Ovary (tissue), 9 donors: ENCODE measurements around the gene EPM2A. TPM values are rescaled to one million over a fixed set of nuclear protein-coding genes. Genes with fewer than 3 reads are reported as not detected.

ENCODE experiments used
- DNase-seq, 5 donors: peaks; one replicate each; pipeline ENCODE4 v3.0.0-alpha.2; 2019 to 2020
- H3K27ac ChIP-seq, 2 donors: fragments of 200-600 bp; one replicate each; pipeline versions ENCODE4 v1.5.1 to v1.8.0; 2019 to 2022
- H3K27me3 ChIP-seq: fragments of 200-600 bp; one replicate; pipeline ENCODE4 v1.8.0; 2022
- H3K36me3 ChIP-seq: fragments of 200-600 bp; sonication (generic); one replicate; pipeline ENCODE4 v1.5.1; 2019
- H3K4me1 ChIP-seq: one replicate; pipeline ENCODE4 v1.8.1; 2013; ENCODE audit warnings: mild to moderate bottlenecking, moderate library complexity; ENCODE audit not compliant: insufficient read depth
- H3K4me3 ChIP-seq: fragments of 200-600 bp; sonication (generic); one replicate; pipeline ENCODE4 v1.5.1; 2017
- H3K9me3 ChIP-seq, 2 donors: fragments of 200-600 bp in 1 of 2; sonication (generic) in 1 of 2; one replicate each; pipeline versions ENCODE4 v1.5.1 to v1.8.1; 2013 to 2019; ENCODE audit warnings: mild to moderate bottlenecking in 1 of 2, moderate library complexity in 1 of 2
- EP300 ChIP-seq: sonication (generic); formaldehyde crosslinking; IDR thresholded peaks from one replicate; pipeline ENCODE4 v1.6.1; 2017; ENCODE audit warnings: antibody characterized with exemption
- POLR2A ChIP-seq: fragments of 450-650 bp; IDR thresholded peaks from one replicate; pipeline ENCODE4 v1.6.1; 2017; ENCODE audit warnings: antibody characterized with exemption, mild to moderate bottlenecking, moderate library complexity
- WGBS, 3 donors: extraction: QIAGEN DNeasy Blood & Tissue Kit in 1 of 3; methylation state at CpG; one replicate each; pipeline versions ENCODE4 v1.1.5 to v1.1.7; 2013 to 2017; 5-methylcytosine and 5-hydroxymethylcytosine counted together
- intact Hi-C, 4 donors: fragments of 100-400 bp; cut with DNase I; formaldehyde crosslinking; loops; one replicate each; pipeline versions ENCODE4 v1.11.0 to v1.15.1; 2022 to 2023
- polyA plus RNA-seq, 2 donors: library from polyadenylated mRNA; stranded (reverse); fragments of 200-250 nt in 1 of 2; fragments of 350-450 nt in 1 of 2; fragmentation: Illumina TruSeq in 1 of 2; extraction: RNeasy Lipid Tissue Mini Kit (QIAGEN cat#74804) in 1 of 2; gene quantifications; one replicate each; pipeline ENCODE4 v1.2.3, GENCODE V29; 2013 to 2014
- total RNA-seq, 7 donors: library from RNA; depleted of rRNA in 2 of 7; stranded (reverse); fragments of >200 nt in 2 of 7; fragmentation: NEBNext Ultra II Directional in 3 of 7; extraction: Animal tissue kit (Norgen Biotek cat#: 25700) in 3 of 7; gene quantifications; one replicate each; pipeline versions ENCODE4 v1.1.0 to v1.2.4, GENCODE V29; 2016 to 2023
- TF ChIP-seq, protein P1 (sequence below), 3 donors: fragments of 450-650 bp in 2 of 3; fragments of 200-600 bp in 1 of 3; IDR thresholded peaks; one replicate each; pipeline versions ENCODE4 v1.5.1 to v1.8.0; 2016 to 2022; ENCODE audit warnings: antibody characterized with exemption in 3 of 3, mild to moderate bottlenecking in 1 of 3
- donor health status: DM: no; HTN: no; CAD: no; lungs with moderate emphysema.
- donor health status: DM: no; HTN: no; CAD: no.
- donor health status: Bipolar disorder and iron deficiency.
- donor health status: DM: yes; HTN: yes; CAD: no.
- donor health status: DM: no; HTN: no; CAD: no.
- donor health status: DM: yes; HTN: yes; CAD: no.

EPM2A gene
- total and polyA plus RNA-seq, 9 donors, result 6.0 to 23.9 (median 17.5) TPM

DNA sequence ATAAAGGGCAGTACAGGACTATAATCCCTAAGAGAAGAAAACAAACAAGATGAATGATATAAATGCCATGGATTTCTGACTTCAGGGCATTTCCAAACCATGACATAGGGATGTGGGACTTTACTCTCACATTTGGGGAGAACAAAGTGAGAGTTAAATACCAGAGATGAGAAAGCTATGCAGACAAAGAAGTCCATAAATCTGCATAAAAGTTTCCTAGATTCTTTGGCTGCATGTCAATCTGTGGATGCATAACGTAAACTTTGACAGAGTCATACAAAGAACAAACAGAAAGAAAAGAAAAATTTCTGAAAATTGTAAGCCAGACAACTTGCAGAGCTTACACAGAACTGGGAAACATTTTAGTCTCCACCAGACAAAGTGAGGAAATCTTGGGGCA, 11.7 kb downstream of the EPM2A start:
- TF ChIP-seq POLR2A (no peak), EP300 (no peak)
- TF ChIP-seq, protein P1, sequence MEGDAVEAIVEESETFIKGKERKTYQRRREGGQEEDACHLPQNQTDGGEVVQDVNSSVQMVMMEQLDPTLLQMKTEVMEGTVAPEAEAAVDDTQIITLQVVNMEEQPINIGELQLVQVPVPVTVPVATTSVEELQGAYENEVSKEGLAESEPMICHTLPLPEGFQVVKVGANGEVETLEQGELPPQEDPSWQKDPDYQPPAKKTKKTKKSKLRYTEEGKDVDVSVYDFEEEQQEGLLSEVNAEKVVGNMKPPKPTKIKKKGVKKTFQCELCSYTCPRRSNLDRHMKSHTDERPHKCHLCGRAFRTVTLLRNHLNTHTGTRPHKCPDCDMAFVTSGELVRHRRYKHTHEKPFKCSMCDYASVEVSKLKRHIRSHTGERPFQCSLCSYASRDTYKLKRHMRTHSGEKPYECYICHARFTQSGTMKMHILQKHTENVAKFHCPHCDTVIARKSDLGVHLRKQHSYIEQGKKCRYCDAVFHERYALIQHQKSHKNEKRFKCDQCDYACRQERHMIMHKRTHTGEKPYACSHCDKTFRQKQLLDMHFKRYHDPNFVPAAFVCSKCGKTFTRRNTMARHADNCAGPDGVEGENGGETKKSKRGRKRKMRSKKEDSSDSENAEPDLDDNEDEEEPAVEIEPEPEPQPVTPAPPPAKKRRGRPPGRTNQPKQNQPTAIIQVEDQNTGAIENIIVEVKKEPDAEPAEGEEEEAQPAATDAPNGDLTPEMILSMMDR (IDR thresholded peaks at IDR 0.05), result no peak
- Histone ChIP-seq H3K27ac (no peak overlapping the region), H3K4me3 (no peak overlapping the region), H3K4me1 (no peaks in the 10 kb centered on the region), H3K36me3 (no peaks in the 10 kb centered on the region), H3K9me3 (peaks cover 0 to under 1% of the 10 kb centered on the region in 2 donors), H3K27me3 (no peaks in the 10 kb centered on the region)
- 73 to 81% (median 80%) methylated on average over 1 of the region's 1 CpG for WGBS, 3 donors
- DNase-seq, result no peak
- intact Hi-C loops, result no loop called here

DNA sequence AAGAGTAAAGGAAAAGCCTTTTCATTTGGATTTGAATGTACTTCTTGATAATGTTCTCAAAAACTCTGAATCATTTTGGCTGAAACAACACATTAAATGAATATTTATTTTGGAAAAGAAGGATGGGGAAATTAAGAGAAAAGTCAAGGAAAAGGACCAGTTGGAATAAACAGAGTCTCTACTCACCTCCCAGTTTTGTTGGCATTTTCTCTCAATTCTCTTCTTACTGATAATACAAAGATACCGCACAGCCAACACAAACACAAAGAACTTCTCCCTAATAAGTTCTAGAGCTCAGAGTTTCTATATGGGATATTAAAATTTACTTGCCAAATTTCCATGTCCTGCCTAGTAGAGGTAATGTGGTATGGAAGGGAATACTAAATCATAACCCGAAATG, 13.1 kb downstream of the EPM2A start:
- no peaks in the 10 kb centered on the region for H3K9me3 ChIP-seq
- H3K27ac ChIP-seq, result no peak overlapping the region
- H3K27me3 ChIP-seq, result no peaks in the 10 kb centered on the region
- WGBS, 3 donors, result 94 to 98% (median 94%) methylated on average over 2 of the region's 2 CpGs
- H3K4me3 ChIP-seq, result no peak overlapping the region
- intact Hi-C loops, result no loop called here
- no peaks in the 10 kb centered on the region for H3K4me1 ChIP-seq
- DNase-seq, result no peak
- no peaks in the 10 kb centered on the region for H3K36me3 ChIP-seq
- TF ChIP-seq, protein P1 (IDR thresholded peaks at IDR 0.05), result no peak
- TF ChIP-seq EP300 (no peak), POLR2A (no peak)

DNA sequence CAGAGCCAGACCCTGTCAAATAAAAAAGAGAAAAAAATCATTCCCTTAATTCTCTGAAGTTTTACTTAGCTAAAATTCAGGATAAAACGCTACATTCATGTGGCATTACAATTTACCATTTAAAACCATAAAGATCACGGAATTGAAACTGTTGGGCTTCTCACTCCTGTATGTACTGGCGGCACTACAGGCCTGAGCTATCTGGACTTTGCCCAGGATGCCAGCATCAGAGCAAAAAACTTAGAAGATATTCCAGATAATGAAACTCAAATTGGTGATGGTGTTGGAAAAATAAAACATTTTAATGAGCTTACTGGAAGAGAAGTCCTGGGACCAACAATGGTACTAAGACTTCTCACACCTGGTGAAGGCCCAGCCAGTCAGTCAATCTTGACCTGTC, 14.2 kb downstream of the EPM2A start:
- no peaks in the 10 kb centered on the region for H3K36me3 ChIP-seq
- WGBS, 3 donors, result 96 to 98% (median 98%) methylated on average over 3 of the region's 3 CpGs
- H3K4me3 ChIP-seq, result no peak overlapping the region
- intact Hi-C loops, result no loop called here
- no peaks in the 10 kb centered on the region for H3K4me1 ChIP-seq
- H3K27ac ChIP-seq, result no peak overlapping the region
- H3K9me3 ChIP-seq, result no peaks in the 10 kb centered on the region
- DNase-seq, result no peak
- H3K27me3 ChIP-seq, result no peaks in the 10 kb centered on the region
- TF ChIP-seq POLR2A (no peak), EP300 (no peak)
- TF ChIP-seq, protein P1 (IDR thresholded peaks at IDR 0.05), result no peak

DNA sequence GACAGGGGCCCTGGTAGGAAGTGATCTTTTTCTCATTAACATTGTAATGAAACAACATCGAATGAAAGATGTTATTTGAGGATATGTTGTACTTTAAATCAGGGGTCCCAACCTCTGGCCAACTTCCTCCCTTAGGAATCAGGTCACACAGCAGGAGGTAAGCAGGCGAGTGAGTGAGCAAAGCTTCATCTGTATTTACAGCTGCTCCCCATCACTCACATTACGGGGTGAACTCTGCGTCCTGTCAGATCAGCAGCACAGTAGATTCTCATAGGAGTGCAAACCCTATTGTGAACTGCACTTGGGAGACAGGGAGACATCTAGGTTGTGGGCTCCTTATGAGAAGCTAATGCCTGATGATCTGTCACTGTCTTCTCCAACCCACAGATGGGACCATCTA, 19.9 kb downstream of the EPM2A start:
- Histone ChIP-seq H3K27me3 (no peaks in the 10 kb centered on the region), H3K36me3 (no peaks in the 10 kb centered on the region), H3K4me1 (no peaks in the 10 kb centered on the region), H3K27ac (no peak overlapping the region), H3K4me3 (no peak overlapping the region), H3K9me3 (no peaks in the 10 kb centered on the region)
- intact Hi-C loops, result no loop called here
- TF ChIP-seq POLR2A (no peak), EP300 (no peak)
- TF ChIP-seq, protein P1 (IDR thresholded peaks at IDR 0.05), result no peak
- 94 to 96% (median 95%) methylated on average over 4 of the region's 4 CpGs for WGBS, 3 donors
- DNase-seq, result no peak

DNA sequence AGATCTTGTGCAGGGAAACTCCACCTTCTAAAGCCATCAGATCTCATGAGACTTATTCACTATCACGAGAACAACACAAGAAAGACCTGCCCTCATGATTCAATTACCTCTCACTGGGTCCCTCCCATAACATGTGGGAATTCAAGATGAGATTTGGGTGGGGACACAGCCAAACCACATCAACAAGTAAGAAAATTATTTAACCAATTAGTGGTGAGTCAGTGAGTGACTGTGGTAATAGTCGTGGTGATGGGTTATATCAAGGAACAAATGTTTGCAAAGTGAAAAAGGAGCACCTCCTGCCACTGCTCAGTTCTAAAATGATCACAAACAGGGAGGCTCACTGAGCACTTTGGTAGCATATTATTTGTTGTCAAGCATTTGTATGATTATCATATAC, 20.6 kb downstream of the EPM2A start:
- Histone ChIP-seq H3K9me3 (no peaks in the 10 kb centered on the region), H3K27ac (no peak overlapping the region), H3K27me3 (no peaks in the 10 kb centered on the region), H3K4me3 (no peak overlapping the region), H3K36me3 (no peaks in the 10 kb centered on the region), H3K4me1 (no peaks in the 10 kb centered on the region)
- intact Hi-C loops, result no loop called here
- no peak for TF ChIP-seq POLR2A
- no peak for TF ChIP-seq EP300
- TF ChIP-seq, protein P1 (IDR thresholded peaks at IDR 0.05), result no peak
- DNase-seq, result no peak
- WGBS, 3 donors, result 85 to 97% (median 95%) methylated on average over 2 of the region's 2 CpGs
